Colonic mucosa (tissue), 4 donors: ENCODE data around the gene MGMT. TPM values are rescaled to one million over a fixed set of nuclear protein-coding genes. Genes with fewer than 3 reads are reported as not detected.

Experiments used
- DNase-seq: peaks from one replicate; pipeline ENCODE4 v3.0.0-alpha.2; 2020
- H3K27ac ChIP-seq: fragments of 200-600 bp; one replicate; pipeline ENCODE4 v1.8.0; 2021
- H3K27me3 ChIP-seq: fragments of 200-600 bp; one replicate; pipeline ENCODE4 v1.8.0; 2021
- H3K36me3 ChIP-seq: fragments of 200-600 bp; one replicate; pipeline ENCODE4 v1.8.0; 2021
- H3K4me1 ChIP-seq: fragments of 200-600 bp; one replicate; pipeline ENCODE4 v1.8.0; 2021; ENCODE audit warnings: mild to moderate bottlenecking
- H3K4me3 ChIP-seq: fragments of 200-600 bp; one replicate; pipeline ENCODE4 v1.8.0; 2021
- H3K9ac ChIP-seq, 2 donors: one replicate each; pipeline ENCODE4 v1.7.0; 2013; ENCODE audit warnings: control low read depth in 2 of 2, low read depth in 2 of 2, low read length in 2 of 2
- H3K9me3 ChIP-seq: fragments of 200-600 bp; one replicate; pipeline ENCODE4 v1.8.0; 2021
- intact Hi-C: fragments of 100-400 bp; cut with DNase I; formaldehyde crosslinking; loops from one replicate; pipeline ENCODE4 v1.14.1; 2022
- total RNA-seq, 2 donors: library from RNA; stranded (reverse); fragmentation: NEBNext Ultra II Directional in 1 of 2; extraction: Animal tissue kit (Norgen Biotek cat#: 25700) in 1 of 2; gene quantifications; one replicate each; pipeline ENCODE4 v1.2.1, GENCODE V29; 2021
- TF ChIP-seq, protein P1 (sequence below): fragments of 200-600 bp; IDR thresholded peaks from one replicate; pipeline ENCODE4 v1.8.0; 2022; ENCODE audit warnings: antibody characterized with exemption, mild to moderate bottlenecking
- donor health status: healthy.
- donor health status: DM: no; HTN: no; CAD: no.
- donor health status: DM: no; HTN: no; CAD: no.

MGMT gene
- total RNA-seq, 2 donors from 2014 or later: 17.5 to 18.2 TPM

DNA sequence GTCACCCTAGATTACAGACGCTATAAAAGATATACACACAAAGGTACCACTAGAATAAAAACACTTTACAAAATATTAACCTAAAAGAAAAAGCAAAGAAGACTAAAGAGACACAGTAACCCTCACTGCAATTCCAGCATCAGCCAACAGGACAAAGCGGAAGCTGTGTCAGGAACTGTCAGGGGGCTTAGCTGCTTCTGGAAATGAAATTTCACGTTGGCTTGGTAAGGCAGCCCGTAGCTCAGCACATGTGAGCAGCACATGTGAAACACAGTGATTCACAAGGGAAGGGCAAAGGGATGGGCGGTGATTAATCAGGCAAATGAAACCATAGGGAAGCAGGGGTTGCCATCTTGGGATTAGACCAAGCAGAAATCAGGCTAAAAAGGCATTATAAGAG, 195.4 kb downstream of the MGMT start:
- TF ChIP-seq, protein P1, sequence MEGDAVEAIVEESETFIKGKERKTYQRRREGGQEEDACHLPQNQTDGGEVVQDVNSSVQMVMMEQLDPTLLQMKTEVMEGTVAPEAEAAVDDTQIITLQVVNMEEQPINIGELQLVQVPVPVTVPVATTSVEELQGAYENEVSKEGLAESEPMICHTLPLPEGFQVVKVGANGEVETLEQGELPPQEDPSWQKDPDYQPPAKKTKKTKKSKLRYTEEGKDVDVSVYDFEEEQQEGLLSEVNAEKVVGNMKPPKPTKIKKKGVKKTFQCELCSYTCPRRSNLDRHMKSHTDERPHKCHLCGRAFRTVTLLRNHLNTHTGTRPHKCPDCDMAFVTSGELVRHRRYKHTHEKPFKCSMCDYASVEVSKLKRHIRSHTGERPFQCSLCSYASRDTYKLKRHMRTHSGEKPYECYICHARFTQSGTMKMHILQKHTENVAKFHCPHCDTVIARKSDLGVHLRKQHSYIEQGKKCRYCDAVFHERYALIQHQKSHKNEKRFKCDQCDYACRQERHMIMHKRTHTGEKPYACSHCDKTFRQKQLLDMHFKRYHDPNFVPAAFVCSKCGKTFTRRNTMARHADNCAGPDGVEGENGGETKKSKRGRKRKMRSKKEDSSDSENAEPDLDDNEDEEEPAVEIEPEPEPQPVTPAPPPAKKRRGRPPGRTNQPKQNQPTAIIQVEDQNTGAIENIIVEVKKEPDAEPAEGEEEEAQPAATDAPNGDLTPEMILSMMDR: no peak
- Histone ChIP-seq H3K27ac (no peak overlapping the region), H3K4me1 (no peaks in the 10 kb centered on the region), H3K27me3 (no peaks in the 10 kb centered on the region), H3K9me3 (no peaks in the 10 kb centered on the region), H3K4me3 (no peak overlapping the region), H3K36me3 (no peaks in the 10 kb centered on the region), H3K9ac (no peak overlapping the region)
- no peak for DNase-seq
- intact Hi-C loops: no loop called here

DNA sequence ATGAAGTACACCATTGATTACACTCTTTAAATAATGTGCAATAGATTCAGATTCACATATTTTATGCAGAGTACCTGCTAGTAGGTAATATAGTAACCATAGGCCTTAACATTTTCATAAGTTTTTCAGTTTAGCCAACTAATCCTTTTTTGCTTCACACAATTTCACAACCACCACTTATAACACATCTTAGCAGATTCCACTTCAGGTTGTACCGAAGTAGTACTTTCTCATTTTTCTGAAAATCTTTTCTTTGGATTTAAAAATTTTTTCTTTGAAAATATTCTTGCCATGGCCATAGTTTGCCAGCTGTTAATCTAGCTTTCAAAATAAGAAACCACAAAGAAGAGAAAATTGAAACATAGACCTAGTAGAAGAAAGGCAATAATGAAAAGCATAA, 203.1 kb downstream of the MGMT start:
- TF ChIP-seq, protein P1: no peak
- Histone ChIP-seq H3K9ac (no peak overlapping the region), H3K27me3 (no peaks in the 10 kb centered on the region), H3K27ac (no peak overlapping the region), H3K4me3 (no peak overlapping the region), H3K36me3 (no peaks in the 10 kb centered on the region), H3K4me1 (no peaks in the 10 kb centered on the region), H3K9me3 (no peaks in the 10 kb centered on the region)
- DNase-seq: no peak
- intact Hi-C loops: no loop called here

DNA sequence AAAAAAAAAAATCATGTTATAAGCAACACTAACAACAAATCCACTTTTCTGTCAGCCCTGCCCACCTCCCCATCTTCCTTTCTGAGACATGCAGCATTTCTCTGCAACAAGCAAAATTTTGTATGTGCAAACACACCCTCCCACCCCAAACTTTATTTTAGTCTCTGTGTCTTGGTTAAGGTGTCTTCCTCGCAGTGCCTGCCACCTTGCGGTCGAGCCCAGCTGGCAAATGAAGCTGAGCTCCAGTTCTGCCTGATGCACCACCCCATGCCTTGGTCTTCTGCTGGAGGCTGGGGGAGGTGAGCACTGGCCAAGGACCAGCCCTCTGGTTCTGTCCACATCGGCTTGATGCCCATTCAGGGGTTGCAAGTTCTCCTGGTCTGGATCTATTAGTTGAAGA, 206.3 kb downstream of the MGMT start:
- TF ChIP-seq, protein P1: no peak
- intact Hi-C loops: no loop called here
- Histone ChIP-seq H3K27me3 (no peaks in the 10 kb centered on the region), H3K4me3 (no peak overlapping the region), H3K36me3 (no peaks in the 10 kb centered on the region), H3K27ac (no peak overlapping the region), H3K4me1 (no peaks in the 10 kb centered on the region), H3K9ac (no peak overlapping the region), H3K9me3 (no peaks in the 10 kb centered on the region)
- no peak for DNase-seq

GRCh38 chr10:129675027-129675769, 208.2 kb downstream of the MGMT start:
- intact Hi-C loops: no loop called here
- Histone ChIP-seq H3K4me1 (no peaks in the 10 kb centered on the region), H3K27ac (no peak overlapping the region), H3K9me3 (no peaks in the 10 kb centered on the region), H3K27me3 (no peaks in the 10 kb centered on the region), H3K4me3 (no peak overlapping the region), H3K36me3 (no peaks in the 10 kb centered on the region), H3K9ac (no peak overlapping the region)
- no peak for DNase-seq
- TF ChIP-seq, protein P1: no peak

DNA sequence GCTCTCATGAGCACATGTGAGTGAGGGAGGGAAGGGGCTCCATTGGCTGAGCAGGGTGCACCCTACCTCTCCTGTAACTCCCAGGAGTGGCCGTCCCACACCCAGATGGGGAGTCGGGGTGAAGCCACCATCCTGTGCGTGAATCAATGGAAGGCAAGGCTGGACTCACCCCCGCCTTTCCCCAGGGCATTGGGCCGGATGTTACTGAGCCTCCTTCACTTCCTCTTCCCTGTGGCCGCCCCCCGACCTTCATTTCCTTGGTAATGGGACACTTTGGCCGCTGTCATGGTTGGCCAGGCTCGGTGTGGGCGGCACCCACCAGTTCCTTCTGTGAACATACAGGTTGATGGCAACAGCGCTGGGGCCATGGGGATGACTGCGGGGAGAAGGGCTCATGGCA, 209.0 kb downstream of the MGMT start:
- no peak overlapping the region for H3K4me3 ChIP-seq
- no peaks in the 10 kb centered on the region for H3K36me3 ChIP-seq
- H3K9ac ChIP-seq: no peak overlapping the region
- H3K4me1 ChIP-seq: no peaks in the 10 kb centered on the region
- no peaks in the 10 kb centered on the region for H3K9me3 ChIP-seq
- DNase-seq: no peak
- H3K27me3 ChIP-seq: no peaks in the 10 kb centered on the region
- TF ChIP-seq, protein P1: no peak
- no peak overlapping the region for H3K27ac ChIP-seq
- intact Hi-C loops: no loop called here
